Erythroblast (primary cell): ENCODE measurements around the gene ALDH1A2.

ENCODE experiments used
- GATA1 ChIP-seq: IDR thresholded peaks from 2 replicates; pipeline ENCODE4 v1.6.1; 2011; ENCODE audit warnings: low read depth, mild to moderate bottlenecking, control low read depth, low read length, moderate library complexity
- POLR2A ChIP-seq: IDR thresholded peaks from 2 replicates; pipeline ENCODE4 v1.6.1; 2011; ENCODE audit warnings: mild to moderate bottlenecking, low read length

DNA sequence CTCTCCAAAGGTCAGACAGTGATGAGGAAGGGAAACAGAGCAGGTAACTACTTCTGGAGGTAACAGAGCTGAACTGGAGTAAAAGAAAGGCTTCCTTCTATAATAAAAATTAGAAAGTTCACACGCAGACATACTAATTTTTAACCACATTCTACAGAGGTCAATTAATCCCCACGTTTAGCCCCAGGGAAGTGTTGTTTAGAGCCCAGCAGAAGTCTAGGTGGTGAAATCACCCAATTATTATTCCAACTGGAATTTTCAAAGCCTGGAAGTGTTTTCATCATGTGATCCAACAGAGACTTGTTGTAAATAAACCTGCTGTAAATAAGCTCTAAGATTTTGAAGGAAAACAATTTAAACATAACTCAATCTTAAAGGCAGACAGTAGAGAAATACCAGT, 6.8 kb downstream of the ALDH1A2 start:
- TF ChIP-seq POLR2A (no peak), GATA1 (no peak)
